K562 (cell line): ENCODE data around the gene PDIA5.

Source experiments
- ATF2 ChIP-seq: sonication (generic); formaldehyde crosslinking; IDR thresholded peaks from 2 replicates; pipeline ENCODE4 v1.8.1; 2022; ENCODE audit warnings: missing genetic modification reagents
- CBX5 ChIP-seq: IDR thresholded peaks from 2 replicates; pipeline ENCODE4 v1.6.1; 2014; ENCODE audit warnings: low read depth, borderline replicate concordance
- CTCF ChIP-seq, 3 experiments: IDR thresholded peaks in 2 of 3; conservative IDR thresholded peaks in 1 of 3; 2 replicates each; pipeline ENCODE4 v1.5.1; 2011 to 2012; ENCODE audit warnings: low read length in 3 of 3, mild to moderate bottlenecking in 3 of 3, control low read depth in 2 of 3, improper control_type of control experiment in 1 of 3, inconsistent platforms in 1 of 3, low read depth in 1 of 3, mixed read lengths in 1 of 3, moderate library complexity in 1 of 3; ENCODE audit not compliant: insufficient read depth in 2 of 3
- DIDO1 ChIP-seq: fragments of 450-650 bp; IDR thresholded peaks from 2 replicates; pipeline ENCODE4 v1.6.1; 2016; ENCODE audit warnings: low read depth, missing biosample characterization, missing genetic modification characterization
- HMG20A ChIP-seq: fragments of 450-650 bp; formaldehyde crosslinking; conservative IDR thresholded peaks from 2 replicates; pipeline ENCODE4 v1.4.0; 2020; ENCODE audit warnings: mild to moderate bottlenecking, mixed read lengths
- HSF4 ChIP-seq: fragments of 250-450 bp; sonication (Bioruptor Pico); IDR thresholded peaks from 2 replicates; pipeline ENCODE4 v2.1.2; 2022; ENCODE audit warnings: mild to moderate bottlenecking, moderate library complexity, borderline replicate concordance
- POLR2A ChIP-seq: fragments of 450-650 bp; conservative IDR thresholded peaks from 2 replicates; pipeline ENCODE4 v1.6.1; 2016
- POLR2AphosphoS5 ChIP-seq: IDR thresholded peaks from 2 replicates; pipeline ENCODE4 v1.6.1; 2011; ENCODE audit warnings: mild to moderate bottlenecking, low read depth, low read length, moderate library complexity; ENCODE audit not compliant: control insufficient read depth, insufficient read depth
- PRDM10 ChIP-seq: fragments of 450-650 bp; IDR thresholded peaks from 2 replicates; pipeline ENCODE4 v1.6.1; 2018; ENCODE audit not compliant: partially characterized antibody
- SMAD3 ChIP-seq: fragments of 450-650 bp; formaldehyde crosslinking; conservative IDR thresholded peaks from 2 replicates; pipeline ENCODE4 v1.4.0; 2020; ENCODE audit warnings: mild to moderate bottlenecking
- SP1 ChIP-seq: sonication (generic); formaldehyde crosslinking; IDR thresholded peaks from 2 replicates; pipeline ENCODE4 v1.8.1; 2022; ENCODE audit warnings: mild to moderate bottlenecking, missing genetic modification reagents
- TSC22D4 ChIP-seq: fragments of 450-650 bp; IDR thresholded peaks from 2 replicates; pipeline ENCODE4 v1.6.1; 2016; ENCODE audit warnings: missing genetic modification characterization, missing biosample characterization, control low read depth
- ZBTB26 ChIP-seq: fragments of 450-650 bp; formaldehyde crosslinking; IDR thresholded peaks from 2 replicates; pipeline ENCODE4 v1.4.0; 2022; ENCODE audit warnings: missing genetic modification characterization
- ZC3H4 ChIP-seq: sonication (generic); formaldehyde crosslinking; IDR thresholded peaks from 2 replicates; pipeline ENCODE4 v1.9.0; 2021; ENCODE audit warnings: missing genetic modification reagents, borderline replicate concordance

GRCh38 chr3:123055352-123055751 lies 11.5 kb upstream of the PDIA5 start:
- TF ChIP-seq SP1 (CRISPR knock-in tag) (no peak), HSF4 (no peak), CTCF (IDR thresholded peaks at IDR 0.05 in 2 of 3, conservative IDR thresholded peaks at IDR 0.05 in 1 of 3; ENCODE audit: insufficient read depth in 2 of 3, low read depth in 1 of 3, low read length in 3 of 3) (no peak), HMG20A (CRISPR knock-in tag) (no peak), CBX5 (no peak), ATF2 (no peak), POLR2AphosphoS5 (no peak), DIDO1 (no peak), ZC3H4 (no peak), ZBTB26 (CRISPR knock-in tag) (no peak), POLR2A (no peak), TSC22D4 (tag) (no peak), PRDM10 (no peak), SMAD3 (CRISPR knock-in tag) (no peak)
